NCI-H1092 (cell line): Measurements from ENCODE around the gene SLC12A7.
"Not testable (repeated sequence)": the region's sequence is repeated elsewhere in the genome, so short reads cannot be mapped to it uniquely, and the experiment has no call there.

ENCODE experiments used
- DNase-seq: peaks from one replicate; lab custom pipeline; 2025; lab: John Stamatoyannopoulos, UW

SLC12A7 gene

GRCh38 chr5:1095990-1096363 is 15.9 kb downstream of the SLC12A7 start:
- DNase-seq: no peak

- DNase-seq: no peak
Observed at GRCh38 chr5:1095302-1095989, 16.4 kb downstream of the SLC12A7 start.

- no peak for DNase-seq
Observed at GRCh38 chr5:1094670-1095190, 17.1 kb downstream of the SLC12A7 start.

GRCh38 chr5:1093361-1093760 is 18.5 kb downstream of the SLC12A7 start:
- DNase-seq: no peak

DNA sequence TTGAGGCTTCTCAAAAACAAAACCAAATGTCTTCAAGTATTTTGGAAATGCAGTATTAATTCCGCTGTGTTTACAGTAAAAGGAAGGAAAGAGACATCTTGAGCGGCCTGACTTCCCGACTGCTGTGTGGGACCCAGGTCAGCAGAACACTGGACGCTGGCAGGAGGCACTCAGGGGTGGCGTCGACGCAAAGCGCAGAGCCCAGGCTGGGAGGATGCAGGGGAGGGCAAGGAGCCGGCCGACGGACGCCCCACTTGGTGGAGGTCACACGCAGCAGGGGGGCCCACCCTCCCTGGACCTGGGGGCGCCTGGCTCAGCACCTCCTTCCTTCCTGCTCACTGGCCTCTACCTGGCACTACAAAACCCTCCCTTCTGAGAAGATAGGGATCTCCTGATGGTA is 19.7 kb downstream of the SLC12A7 start:
- no peak for DNase-seq

- no peak for DNase-seq
Observed at GRCh38 chr5:1091632-1092031, 20.2 kb downstream of the SLC12A7 start.

DNA sequence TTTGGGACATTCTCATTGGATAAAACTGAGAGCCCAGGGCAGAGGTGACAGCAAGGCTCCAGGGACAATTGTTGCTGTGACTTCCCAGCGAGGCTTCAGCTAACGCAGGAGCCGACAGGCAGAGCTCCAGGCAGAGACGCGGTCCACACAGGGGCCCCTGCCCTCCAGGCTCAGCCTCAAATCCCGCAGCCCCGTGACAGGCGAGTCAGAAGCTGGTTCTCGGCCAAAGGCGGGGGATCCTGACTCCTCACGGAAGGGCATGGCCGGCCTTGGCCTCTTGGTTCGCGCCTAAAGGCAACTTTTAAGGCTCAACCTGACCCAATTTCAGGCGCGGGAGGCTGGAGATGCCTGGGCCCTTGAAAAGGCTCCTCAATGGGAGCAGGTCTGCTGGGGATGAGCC is 21.3 kb downstream of the SLC12A7 start:
- no peak for DNase-seq

- no peak for DNase-seq
Observed at GRCh38 chr5:1089621-1090040, 22.2 kb downstream of the SLC12A7 start.

DNA sequence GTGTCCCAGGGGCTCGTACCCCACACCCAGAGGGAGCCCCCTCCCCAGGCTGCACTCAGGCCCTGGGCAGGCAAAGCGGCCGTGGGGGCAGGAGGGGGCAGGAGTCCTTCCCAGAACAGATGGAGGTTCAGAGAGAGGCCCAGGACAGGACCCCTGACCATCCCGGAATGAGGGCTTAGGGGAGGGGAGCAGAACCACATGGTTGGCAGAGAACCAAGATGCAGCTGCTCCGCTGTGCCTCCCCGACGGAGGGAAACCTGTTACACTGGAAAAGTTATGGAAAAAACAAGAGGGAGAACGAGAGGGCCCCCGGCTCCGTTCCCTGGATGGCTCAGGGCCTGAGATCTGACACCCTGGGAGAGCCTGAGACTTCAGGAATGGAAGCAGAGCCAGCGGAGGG is 22.7 kb downstream of the SLC12A7 start:
- DNase-seq: no peak

DNA sequence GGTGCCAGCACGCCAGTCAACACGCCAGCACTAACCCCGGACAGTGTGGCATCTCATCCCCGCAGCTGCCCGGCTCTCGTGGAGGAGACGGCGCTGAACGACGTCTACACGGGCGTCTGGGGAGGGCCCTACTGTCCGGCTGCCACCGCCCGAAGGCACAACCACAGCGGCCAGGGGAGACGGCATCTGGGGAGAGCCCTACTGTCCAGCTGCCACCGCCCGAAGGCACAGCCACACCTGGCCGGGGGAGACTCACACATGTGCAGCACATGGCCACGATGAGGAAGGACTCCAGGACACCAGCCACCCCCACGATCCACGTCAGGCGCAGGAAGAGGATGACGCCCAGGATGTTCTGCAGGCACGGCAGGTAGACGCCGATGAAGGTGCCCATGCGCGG is 23.1 kb downstream of the SLC12A7 start:
- no peak for DNase-seq

GRCh38 chr5:1088031-1088430 is 23.8 kb downstream of the SLC12A7 start:
- no peak for DNase-seq

DNA sequence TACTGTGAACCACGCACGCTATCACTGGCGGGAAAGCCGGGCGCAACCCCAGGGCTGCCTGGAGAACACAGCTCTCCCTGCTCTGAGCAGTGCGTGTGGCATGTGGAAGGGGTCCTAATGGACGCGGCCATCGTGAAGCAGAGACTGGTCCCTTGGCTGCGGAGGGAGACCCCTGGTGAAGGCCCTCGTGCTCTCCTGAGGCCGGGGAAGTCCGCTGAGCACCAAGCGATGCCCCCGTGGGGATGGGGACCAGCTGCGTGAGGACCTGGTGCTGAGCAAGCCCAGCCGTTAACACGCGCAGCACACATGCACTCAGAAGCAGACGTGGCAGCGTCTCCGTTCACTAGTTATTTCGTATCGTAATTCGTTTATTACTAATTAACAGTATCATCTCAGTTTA is 24.4 kb downstream of the SLC12A7 start:
- DNase-seq: no peak

DNA sequence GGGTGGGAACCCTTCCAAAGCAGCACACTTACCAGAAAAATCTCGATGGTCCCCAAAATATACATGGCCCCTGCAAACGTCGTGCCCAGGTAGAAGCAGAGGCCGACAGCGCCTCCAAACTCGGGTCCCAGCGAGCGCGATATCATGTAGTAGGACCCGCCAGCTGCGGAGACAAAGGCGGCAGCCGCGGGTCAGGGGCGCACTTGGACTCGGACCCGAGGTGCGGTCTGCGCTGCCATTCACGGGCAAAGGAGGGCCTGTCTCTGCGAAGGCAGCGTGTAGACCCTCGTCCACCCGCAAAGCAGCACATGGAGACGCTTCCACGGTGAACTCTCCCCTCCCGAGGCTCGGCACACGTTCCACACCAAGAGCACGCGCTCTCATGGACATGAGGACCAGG is 25.0 kb downstream of the SLC12A7 start:
- no peak for DNase-seq

DNA sequence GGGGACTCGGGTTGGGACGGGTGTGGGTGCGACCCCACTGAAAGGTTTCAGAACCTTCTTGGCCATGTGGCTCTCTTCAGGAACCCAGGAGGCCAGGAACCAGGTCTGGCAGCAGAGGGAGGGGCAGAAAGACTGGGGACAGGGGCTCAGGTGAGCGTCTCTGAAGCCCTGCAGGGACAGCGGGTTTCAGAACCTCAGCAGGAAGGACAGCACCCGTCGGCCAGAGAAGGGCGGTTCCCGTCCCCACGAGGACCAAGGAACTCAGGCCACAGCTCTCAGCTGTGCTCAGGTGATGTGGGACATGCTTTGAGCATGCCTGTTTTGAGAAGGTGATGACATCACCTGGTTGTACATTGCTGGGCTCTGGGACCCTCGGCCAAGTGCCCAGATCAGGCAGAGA is 25.7 kb downstream of the SLC12A7 start:
- no peak for DNase-seq

GRCh38 chr5:1085391-1085790 is 26.5 kb downstream of the SLC12A7 start:
- DNase-seq: no peak

- no peak for DNase-seq
Observed at GRCh38 chr5:1083823-1084605, 27.8 kb downstream of the SLC12A7 start.

DNA sequence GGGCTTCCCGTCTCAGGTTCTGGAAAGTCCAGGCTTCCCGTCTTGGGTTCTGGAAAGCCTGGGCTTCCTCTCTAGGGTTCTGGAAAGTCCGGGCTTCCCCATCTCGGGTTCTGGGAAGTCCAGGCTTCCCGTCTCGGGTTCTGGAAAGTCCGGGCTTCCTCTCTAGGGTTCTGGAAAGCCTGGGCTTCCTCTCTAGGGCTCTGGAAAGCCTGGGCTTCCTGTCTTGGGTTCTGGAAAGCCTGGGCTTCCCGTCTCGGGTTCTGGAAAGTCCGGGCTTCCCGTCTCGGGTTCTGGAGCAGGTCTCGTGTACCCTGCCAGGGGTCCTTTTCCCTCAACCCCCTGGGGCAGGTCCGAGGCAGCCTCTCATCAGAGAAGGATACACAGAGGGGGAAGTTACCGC is 28.8 kb downstream of the SLC12A7 start:
- not testable (repeated sequence) for DNase-seq

- no peak for DNase-seq
Observed at GRCh38 chr5:1081519-1081918, 30.3 kb downstream of the SLC12A7 start.

GRCh38 chr5:1080432-1080831 is 31.4 kb downstream of the SLC12A7 start:
- DNase-seq: no peak

- no peak for DNase-seq
Observed at GRCh38 chr5:1079961-1080360, 31.9 kb downstream of the SLC12A7 start.

- DNase-seq: no peak
Observed at GRCh38 chr5:1079486-1079885, 32.4 kb downstream of the SLC12A7 start.

- no peak for DNase-seq
Observed at GRCh38 chr5:1078851-1079250, 33.0 kb downstream of the SLC12A7 start.

- no peak for DNase-seq
Observed at GRCh38 chr5:1078206-1078605, 33.7 kb downstream of the SLC12A7 start.
